HepG2 (cell line): ENCODE data around the gene RNF149. TPM values are rescaled to one million over a fixed set of nuclear protein-coding genes. Genes with fewer than 3 reads are reported as not detected.
A peak's percentile ranks its signal among the peaks of the same experiment; 100 is the strongest.

Source experiments
- ATAC-seq: fragments of 200-7000 bp; cut with Tn5 transposase; 3 replicates; pipeline ENCODE4 v1.9.1; 2020; ENCODE audit warnings: mild to moderate bottlenecking, moderate library complexity
- BruUV-seq: library from RNA; stranded (reverse); fragments of 400-500 nt; replicated peaks from 2 replicates; lab custom pipeline; 2021; lab: Mats Ljungman, UMichigan
- CTCF ChIA-PET: fragments of 300-600 bp; formaldehyde crosslinking; extraction: SDS; loops from one replicate; lab custom pipeline; 2021; ENCODE audit warnings: low total read pairs, inconsistent platforms, low intra/inter-chr PET ratio; lab: Yijun Ruan, JAX
- POLR2A ChIA-PET: fragments of 350-600 bp; sonication (Branson Sonifier 250); formaldehyde crosslinking; loops from one replicate; lab custom pipeline; 2020; ENCODE audit warnings: antibody characterized with exemption, inconsistent platforms; lab: Yijun Ruan, JAX
- DNase-seq: peaks from one replicate; pipeline ENCODE4 v3.0.0-alpha.2; 2015; ENCODE audit warnings: low spot score
- FAIRE-seq: peaks from 3 replicates; lab custom pipeline; 2011; peaks lifted over from hg19 to GRCh38; lab: Jason Lieb, UNC
- H2AFZ ChIP-seq: one replicate; pipeline ENCODE4 v1.6.1; 2011; ENCODE audit warnings: low read length, inconsistent platforms
- H3K27ac ChIP-seq: fragments of 300-600 bp; 3 replicates; pipeline ENCODE4 v1.8.0; 2011; ENCODE audit warnings: mixed run types, mild to moderate bottlenecking, mixed read lengths, low read length, inconsistent platforms; ENCODE audit not compliant: insufficient read depth; ENCODE audit errors: extremely low read length
- H3K27me3 ChIP-seq, 2 experiments: fragments of 200-600 bp in 1 of 2; 2 replicates in 1 of 2; 3 replicates in 1 of 2; pipeline versions ENCODE4 v1.6.0 to v1.8.0; 2011; ENCODE audit warnings: low read length in 2 of 2, mild to moderate bottlenecking in 2 of 2, moderate library complexity in 2 of 2, inconsistent platforms in 1 of 2; ENCODE audit not compliant: insufficient read depth in 2 of 2, control insufficient read depth in 1 of 2
- H3K36me3 ChIP-seq, 2 experiments: fragments of 200-600 bp in 1 of 2; replicated peaks in 1 of 2; 2 replicates in 1 of 2; 3 replicates in 1 of 2; pipeline versions ENCODE4 v1.5.1 to v1.8.0; 2011; ENCODE audit warnings: low read length in 2 of 2, inconsistent platforms in 1 of 2; ENCODE audit not compliant: insufficient read depth in 2 of 2, control insufficient read depth in 1 of 2
- H3K4me1 ChIP-seq: 2 replicates; pipeline ENCODE4 v1.5.1; 2012; ENCODE audit warnings: low read length, inconsistent platforms; ENCODE audit not compliant: insufficient read depth
- H3K4me2 ChIP-seq: 2 replicates; pipeline ENCODE4 v1.6.0; 2011; ENCODE audit warnings: low read depth, low read length, inconsistent platforms
- H3K4me3 ChIP-seq, 3 experiments: fragments of 200-600 bp in 1 of 3; sonication (generic), shearing (Covaris generic) in 1 of 3; replicated peaks in 1 of 3; 2 replicates each; pipeline ENCODE4 v1.5.1; 2011 to 2016; ENCODE audit warnings: low read length in 3 of 3, inconsistent platforms in 2 of 3, low read depth in 2 of 3, mild to moderate bottlenecking in 2 of 3, control low read depth in 1 of 3, mixed read lengths in 1 of 3; ENCODE audit not compliant: insufficient read depth in 1 of 3
- H3K79me2 ChIP-seq: one replicate; pipeline ENCODE4 v1.6.1; 2011; ENCODE audit warnings: low read length, inconsistent platforms; ENCODE audit not compliant: insufficient read depth
- H3K9ac ChIP-seq: 2 replicates; pipeline ENCODE4 v1.6.0; 2011; ENCODE audit warnings: mild to moderate bottlenecking, low read depth, low read length, inconsistent platforms; ENCODE audit not compliant: insufficient read depth
- H3K9me3 ChIP-seq: 2 replicates; pipeline ENCODE4 v1.5.1; 2012; ENCODE audit warnings: mild to moderate bottlenecking, low read length
- H4K20me1 ChIP-seq: 2 replicates; pipeline ENCODE4 v1.6.0; 2011; ENCODE audit warnings: inconsistent platforms, mild to moderate bottlenecking, low read length, moderate library complexity; ENCODE audit not compliant: insufficient read depth
- AHR ChIP-seq: IDR thresholded peaks from 2 replicates; pipeline ENCODE4 v1.6.1; 2018; ENCODE audit warnings: missing genetic modification reagents, missing compliant biosample characterization
- BORCS8-MEF2B ChIP-seq: sonication (generic); formaldehyde crosslinking; IDR thresholded peaks from 2 replicates; pipeline ENCODE4 v1.8.0; 2022; ENCODE audit warnings: mild to moderate bottlenecking, missing genetic modification reagents
- MAFK ChIP-seq, 2 experiments: IDR thresholded peaks in 1 of 2; conservative IDR thresholded peaks in 1 of 2; 2 replicates each; pipeline ENCODE4 v1.6.1; 2011; ENCODE audit warnings: improper control_type of control experiment in 2 of 2, low read length in 2 of 2
- STAG1 ChIP-seq: sonication (generic); formaldehyde crosslinking; IDR thresholded peaks from 2 replicates; pipeline ENCODE4 v1.4.0; 2020; ENCODE audit warnings: missing genetic modification reagents
- THYN1 ChIP-seq: sonication (generic); formaldehyde crosslinking; IDR thresholded peaks from 2 replicates; pipeline ENCODE4 v1.8.1; 2023; ENCODE audit warnings: low read depth, mild to moderate bottlenecking, moderate library complexity, missing genetic modification reagents, borderline replicate concordance
- ZNF292 ChIP-seq: sonication (generic); formaldehyde crosslinking; IDR thresholded peaks from 2 replicates; pipeline ENCODE4 v1.8.1; 2022; ENCODE audit warnings: mild to moderate bottlenecking, low read depth, missing genetic modification reagents, borderline replicate concordance
- ZNF672 ChIP-seq: sonication (generic); formaldehyde crosslinking; IDR thresholded peaks from 2 replicates; pipeline ENCODE4 v1.8.1; 2022; ENCODE audit warnings: missing genetic modification reagents
- ZNF790 ChIP-seq: sonication (generic); formaldehyde crosslinking; IDR thresholded peaks from 2 replicates; pipeline ENCODE4 v1.8.0; 2022; ENCODE audit warnings: missing genetic modification reagents, mild to moderate bottlenecking, borderline replicate concordance
- WGBS: methylation state at CpG from one replicate; pipeline ENCODE4 v1.1.6; 2017; ENCODE audit warnings: low lambda C conversion rate; 5-methylcytosine and 5-hydroxymethylcytosine counted together
- in situ Hi-C: cut with HindIII; loops from 2 replicates; pipeline ENCODE4 v1.10.0; 2017; ENCODE audit warnings: low pct_unique_long_range_greater_than_20kb; ENCODE audit not compliant: extremely low pct_ligation_motif_present
- intact Hi-C: fragments of 100-400 bp; cut with micrococcal nuclease; formaldehyde crosslinking; loops from one replicate; pipeline ENCODE4 v1.10.0; 2022; ENCODE audit not compliant: unreplicated experiment
- polyA plus RNA-seq, 8 experiments: library from polyadenylated mRNA; depleted of rRNA in 3 of 8; stranded (reverse) in 7 of 8; unstranded in 1 of 8; fragments of >200 nt; fragmentation: Illumina TruSeq in 4 of 8; extraction: Trizol in 4 of 8; gene quantifications; 2 replicates each; pipeline versions ENCODE4 v1.2.1 to v1.2.3, GENCODE V29; 2011 to 2016; ENCODE audit warnings: low read depth in 4 of 8, missing spikeins in 1 of 8, mixed read lengths in 1 of 8; ENCODE audit not compliant: insufficient read depth in 1 of 8
- total RNA-seq, 5 experiments: library from RNA; depleted of rRNA; stranded (reverse); fragments of >200 nt; fragmentation: Illumina TruSeq; extraction: Trizol; gene quantifications; 2 replicates each; pipeline ENCODE4 v1.2.3, GENCODE V29; 2016; ENCODE audit warnings: low read depth in 1 of 5
- TF ChIP-seq, protein P1 (sequence below): sonication (generic); formaldehyde crosslinking; IDR thresholded peaks from 2 replicates; pipeline ENCODE4 v1.4.0; 2020; ENCODE audit warnings: missing genetic modification reagents, mild to moderate bottlenecking, borderline replicate concordance
- TF ChIP-seq, protein P2 (sequence below): IDR thresholded peaks from 2 replicates; pipeline ENCODE4 v1.6.1; 2016; ENCODE audit warnings: low read depth, borderline replicate concordance
- TF ChIP-seq, protein P3 (sequence below): sonication (generic); formaldehyde crosslinking; IDR thresholded peaks from 2 replicates; pipeline ENCODE4 v1.5.1; 2020; ENCODE audit warnings: mild to moderate bottlenecking, moderate library complexity, missing genetic modification reagents

RNF149 gene
- total and polyA plus RNA-seq, 2 of the 13 experiments (the other 11 are each of a cell fraction or from before 2014, with no cell fraction given), result 87.6 to 109 TPM

DNA sequence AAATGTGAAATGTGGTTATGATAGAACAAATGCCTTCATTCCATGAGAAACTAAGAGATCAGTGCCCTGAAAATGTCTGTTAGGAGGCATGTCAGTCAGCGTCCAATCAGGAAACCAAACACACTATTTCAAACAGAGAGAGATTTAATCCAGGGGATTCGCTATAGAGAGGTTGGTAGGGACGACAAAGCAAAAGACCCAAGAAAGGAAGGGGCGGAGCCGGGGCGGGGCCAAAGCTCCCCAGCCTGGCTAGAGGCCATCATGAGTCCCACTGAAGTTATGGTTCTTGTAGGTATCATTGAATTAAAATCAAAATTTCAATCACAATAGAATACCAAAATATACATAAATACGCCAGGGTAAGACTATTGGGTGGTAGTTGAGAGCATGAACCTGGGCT is 32.9 kb upstream of the RNF149 start:
- FAIRE-seq, result no peak
- TF ChIP-seq MAFK (conservative IDR thresholded peaks at IDR 0.05 in 1 of 2, IDR thresholded peaks at IDR 0.05 in 1 of 2; ENCODE audit: low read length in 2 of 2) (no peak), AHR (CRISPR knock-in tag) (no peak), ZNF672 (no peak), STAG1 (CRISPR knock-in tag) (no peak), ZNF790 (CRISPR knock-in tag) (no peak), THYN1 (no peak)
- DNase-seq, result no peak

DNA sequence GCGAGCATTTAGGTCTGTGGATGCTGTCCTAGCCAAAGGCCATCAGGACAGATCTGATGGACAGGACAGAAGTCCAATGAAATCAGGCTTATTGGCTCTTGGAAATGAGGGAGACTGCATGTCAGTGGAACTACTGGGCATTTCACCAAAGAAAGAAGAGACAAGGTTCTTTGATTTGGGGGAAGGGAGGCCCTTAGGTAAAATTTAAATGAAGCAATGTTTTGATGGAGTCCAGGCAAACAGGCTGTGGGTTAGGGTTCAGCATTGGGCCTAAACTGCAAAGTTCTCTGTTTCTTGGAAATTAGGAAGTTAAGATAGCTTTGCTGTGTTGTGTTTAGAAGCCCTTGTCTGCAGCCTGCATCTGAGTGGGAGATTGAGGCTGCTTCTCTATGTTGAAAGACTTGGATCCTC is 31.6 kb upstream of the RNF149 start:
- H3K4me1 ChIP-seq, result peaks cover 54% of the 10 kb centered on the region
- ATAC-seq, result peak; percentile 81
- H3K27ac ChIP-seq, result no peak overlapping the region
- H3K4me2 ChIP-seq, result peak overlapping the region; percentile 48
- ChIA-PET POLR2A (interaction anchor here (1.3 kb wide), 1 partner anchor 10 kb away, joined by 3 read pairs; no protein-coding TSS in a partner anchor), CTCF (no interaction called here)
- H3K27me3 ChIP-seq, result no peaks in the 10 kb centered on the region
- no peak overlapping the region for H3K9ac ChIP-seq
- BruUV-seq, result no TSS peak
- no peaks in the 10 kb centered on the region for H3K79me2 ChIP-seq
- WGBS, result 7% methylated on average over 1 of the region's 1 CpG
- no peaks in the 10 kb centered on the region for H3K9me3 ChIP-seq
- peak overlapping the region; percentile 59 for H2AFZ ChIP-seq
- peak; percentile 77 for DNase-seq
- in situ Hi-C loops, result loop anchor here (5.0 kb wide), 1 partner anchor 47 kb away; the partner anchor contains the start of gene CREG2
- peak; percentile 58 for FAIRE-seq
- peak overlapping the region in 1 of 3 experiments; percentile 3; a peak in 1 of 6 replicates for H3K4me3 ChIP-seq
- H4K20me1 ChIP-seq, result no peaks in the 10 kb centered on the region
- no peaks in the 10 kb centered on the region for H3K36me3 ChIP-seq
- intact Hi-C loops, result loop anchor here (5.0 to 10.0 kb wide), 3 partner anchors 33 to 485 kb away; partner anchors contain the start of gene RNF149
- TF ChIP-seq, protein P1, sequence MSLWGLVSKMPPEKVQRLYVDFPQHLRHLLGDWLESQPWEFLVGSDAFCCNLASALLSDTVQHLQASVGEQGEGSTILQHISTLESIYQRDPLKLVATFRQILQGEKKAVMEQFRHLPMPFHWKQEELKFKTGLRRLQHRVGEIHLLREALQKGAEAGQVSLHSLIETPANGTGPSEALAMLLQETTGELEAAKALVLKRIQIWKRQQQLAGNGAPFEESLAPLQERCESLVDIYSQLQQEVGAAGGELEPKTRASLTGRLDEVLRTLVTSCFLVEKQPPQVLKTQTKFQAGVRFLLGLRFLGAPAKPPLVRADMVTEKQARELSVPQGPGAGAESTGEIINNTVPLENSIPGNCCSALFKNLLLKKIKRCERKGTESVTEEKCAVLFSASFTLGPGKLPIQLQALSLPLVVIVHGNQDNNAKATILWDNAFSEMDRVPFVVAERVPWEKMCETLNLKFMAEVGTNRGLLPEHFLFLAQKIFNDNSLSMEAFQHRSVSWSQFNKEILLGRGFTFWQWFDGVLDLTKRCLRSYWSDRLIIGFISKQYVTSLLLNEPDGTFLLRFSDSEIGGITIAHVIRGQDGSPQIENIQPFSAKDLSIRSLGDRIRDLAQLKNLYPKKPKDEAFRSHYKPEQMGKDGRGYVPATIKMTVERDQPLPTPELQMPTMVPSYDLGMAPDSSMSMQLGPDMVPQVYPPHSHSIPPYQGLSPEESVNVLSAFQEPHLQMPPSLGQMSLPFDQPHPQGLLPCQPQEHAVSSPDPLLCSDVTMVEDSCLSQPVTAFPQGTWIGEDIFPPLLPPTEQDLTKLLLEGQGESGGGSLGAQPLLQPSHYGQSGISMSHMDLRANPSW, result no peak
- no peak for TF ChIP-seq BORCS8-MEF2B (CRISPR knock-in tag)
- TF ChIP-seq, protein P2, sequence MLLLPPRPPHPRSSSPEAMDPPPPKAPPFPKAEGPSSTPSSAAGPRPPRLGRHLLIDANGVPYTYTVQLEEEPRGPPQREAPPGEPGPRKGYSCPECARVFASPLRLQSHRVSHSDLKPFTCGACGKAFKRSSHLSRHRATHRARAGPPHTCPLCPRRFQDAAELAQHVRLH, result no peak
- peak; percentile 40; the same call in 1 of the 2 replicates for TF ChIP-seq ZNF292 (CRISPR knock-in tag)
- TF ChIP-seq, protein P3, sequence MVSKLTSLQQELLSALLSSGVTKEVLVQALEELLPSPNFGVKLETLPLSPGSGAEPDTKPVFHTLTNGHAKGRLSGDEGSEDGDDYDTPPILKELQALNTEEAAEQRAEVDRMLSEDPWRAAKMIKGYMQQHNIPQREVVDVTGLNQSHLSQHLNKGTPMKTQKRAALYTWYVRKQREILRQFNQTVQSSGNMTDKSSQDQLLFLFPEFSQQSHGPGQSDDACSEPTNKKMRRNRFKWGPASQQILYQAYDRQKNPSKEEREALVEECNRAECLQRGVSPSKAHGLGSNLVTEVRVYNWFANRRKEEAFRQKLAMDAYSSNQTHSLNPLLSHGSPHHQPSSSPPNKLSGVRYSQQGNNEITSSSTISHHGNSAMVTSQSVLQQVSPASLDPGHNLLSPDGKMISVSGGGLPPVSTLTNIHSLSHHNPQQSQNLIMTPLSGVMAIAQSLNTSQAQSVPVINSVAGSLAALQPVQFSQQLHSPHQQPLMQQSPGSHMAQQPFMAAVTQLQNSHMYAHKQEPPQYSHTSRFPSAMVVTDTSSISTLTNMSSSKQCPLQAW, result 0 out of 2 replicates have a peak, but pooled peaks have one; percentile 26

More for the DNA sequence above, 32.9 kb upstream of the RNF149 start:
- Histone ChIP-seq H3K4me3 (0 out of 6 replicates have a peak overlapping the region, but pooled peaks of 1 of the 3 experiments have one; percentile 41), H3K4me2 (peak overlapping the region; percentile 69), H4K20me1 (no peaks in the 10 kb centered on the region), H3K4me1 (peaks cover 50% of the 10 kb centered on the region), H3K27me3 (no peaks in the 10 kb centered on the region), H3K36me3 (no peaks in the 10 kb centered on the region), H3K79me2 (no peaks in the 10 kb centered on the region), H3K27ac (no peak overlapping the region), H3K9ac (no peak overlapping the region), H2AFZ (no peak overlapping the region), H3K9me3 (no peaks in the 10 kb centered on the region)
- POLR2A ChIA-PET, result interaction anchor here (1.1 to 1.3 kb wide), 3 partner anchors 11 to 33 kb away, joined by 3 to 8 read pairs (median 4); partner anchors contain the start of gene RNF149
- in situ Hi-C loops, result loop anchor here (5.0 kb wide), 1 partner anchor 46 kb away; the partner anchor contains the start of gene CREG2
- CTCF ChIA-PET, result interaction anchor here (0.8 to 1.8 kb wide), 2 partner anchors 46 to 77 kb away, joined by 3 to 10 read pairs; partner anchors contain the start of gene CREG2
- ATAC-seq, result peak; percentile 13; the same call in 1 of the 3 replicates
- 46% methylated on average over 7 of the region's 7 CpGs for WGBS
- intact Hi-C loops, result loop anchor here (5.0 to 10.0 kb wide), 3 partner anchors 34 to 483 kb away; partner anchors contain the start of gene RNF149
- BruUV-seq, result no TSS peak
